GM18861 (cell line): ENCODE results near the gene CFAP46.

Source experiments
- ATAC-seq: cut with Tn5 transposase; IDR thresholded peaks from one replicate; pipeline ENCODE4 v1.9.1; 2021; ENCODE audit not compliant: unreplicated experiment

CFAP46 gene

DNA sequence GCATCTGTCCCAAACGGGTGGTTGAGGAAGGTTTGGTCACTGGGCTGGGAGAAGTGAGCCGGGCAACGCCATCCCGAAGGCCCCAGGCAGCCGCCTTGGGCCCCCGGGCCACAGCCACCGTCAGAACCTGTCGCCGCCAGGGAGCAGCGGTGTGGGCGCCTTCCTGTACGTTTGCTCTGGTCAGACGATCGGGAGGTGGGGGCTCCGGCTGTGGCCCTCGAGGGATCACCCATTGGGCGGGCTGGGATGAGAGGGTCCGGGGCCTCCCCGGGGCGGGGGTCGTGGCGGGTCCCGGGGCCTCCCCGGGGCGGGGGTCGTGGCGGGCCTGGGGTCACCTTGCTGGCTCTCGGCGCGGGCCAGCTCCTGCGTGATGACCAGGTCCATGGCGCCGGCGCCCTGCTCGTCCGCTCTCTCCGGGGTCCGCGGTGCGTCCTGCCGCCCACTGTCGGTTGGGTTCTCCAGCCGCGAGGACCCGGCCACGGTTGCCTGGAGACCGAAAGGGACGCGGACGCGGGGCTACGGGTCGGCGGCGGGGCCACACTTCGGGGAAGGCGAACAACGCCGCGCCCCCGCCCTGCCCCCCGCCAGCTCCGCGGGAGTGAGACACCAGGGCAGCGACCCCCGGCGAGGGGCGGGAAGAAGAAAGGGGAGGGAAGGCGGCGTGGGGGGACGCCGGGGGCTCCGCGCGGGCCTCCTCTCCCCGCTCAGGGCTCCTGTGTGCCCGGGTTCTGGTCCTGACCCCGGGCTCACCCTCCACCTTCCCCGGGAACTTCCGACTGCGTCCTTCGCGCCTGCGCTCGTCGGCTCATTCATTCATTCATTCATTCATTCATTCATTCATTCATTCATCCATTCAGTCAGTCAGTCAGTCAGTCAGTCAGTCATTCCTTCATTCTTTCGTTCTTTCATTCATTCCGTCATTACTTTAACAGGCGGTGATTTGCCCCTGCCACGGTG is at the start of gene CFAP46:
CFAP46 (minus strand) TSS at position 470 of the 957 bp plus-strand sequence; CDS start at position 384, 86 bp downstream.
- ATAC-seq = no peak

DNA sequence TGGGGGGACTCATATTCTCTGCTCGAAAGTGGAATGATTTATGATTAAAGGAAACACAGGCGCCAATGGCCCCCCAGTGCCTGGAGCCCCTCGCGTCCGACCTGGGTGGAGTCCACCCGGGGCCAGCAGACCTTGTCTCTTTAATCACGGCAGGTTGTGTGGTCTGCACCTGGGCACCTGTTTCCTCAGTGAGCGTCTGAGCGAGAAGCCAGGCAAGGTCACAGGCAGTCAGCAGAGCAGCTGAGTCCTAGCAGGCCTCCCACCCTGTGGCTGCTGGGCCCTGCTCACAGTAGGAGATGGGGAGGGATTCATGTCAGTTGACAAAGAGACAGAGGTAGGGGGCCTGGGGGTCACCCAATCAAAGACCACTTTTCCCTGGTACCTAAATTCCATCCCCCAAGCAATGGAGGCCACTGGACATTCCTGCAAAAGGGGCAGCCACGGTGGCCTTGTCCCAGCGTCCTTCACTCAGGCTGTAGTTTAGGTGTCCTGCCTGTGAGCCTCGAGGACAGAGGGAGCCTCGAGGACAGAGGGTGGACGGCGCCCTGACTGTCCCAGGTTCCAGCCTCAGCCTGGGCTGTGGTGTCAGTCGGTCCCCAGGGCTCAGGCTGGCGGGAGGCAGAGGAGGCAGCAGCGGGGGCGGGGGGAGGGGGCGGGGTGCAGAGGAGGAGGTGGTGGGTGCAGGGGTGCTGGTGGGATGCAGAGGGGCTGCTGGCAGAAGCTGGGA is 49.5 kb upstream of the CFAP46 start:
- no peak for ATAC-seq

DNA sequence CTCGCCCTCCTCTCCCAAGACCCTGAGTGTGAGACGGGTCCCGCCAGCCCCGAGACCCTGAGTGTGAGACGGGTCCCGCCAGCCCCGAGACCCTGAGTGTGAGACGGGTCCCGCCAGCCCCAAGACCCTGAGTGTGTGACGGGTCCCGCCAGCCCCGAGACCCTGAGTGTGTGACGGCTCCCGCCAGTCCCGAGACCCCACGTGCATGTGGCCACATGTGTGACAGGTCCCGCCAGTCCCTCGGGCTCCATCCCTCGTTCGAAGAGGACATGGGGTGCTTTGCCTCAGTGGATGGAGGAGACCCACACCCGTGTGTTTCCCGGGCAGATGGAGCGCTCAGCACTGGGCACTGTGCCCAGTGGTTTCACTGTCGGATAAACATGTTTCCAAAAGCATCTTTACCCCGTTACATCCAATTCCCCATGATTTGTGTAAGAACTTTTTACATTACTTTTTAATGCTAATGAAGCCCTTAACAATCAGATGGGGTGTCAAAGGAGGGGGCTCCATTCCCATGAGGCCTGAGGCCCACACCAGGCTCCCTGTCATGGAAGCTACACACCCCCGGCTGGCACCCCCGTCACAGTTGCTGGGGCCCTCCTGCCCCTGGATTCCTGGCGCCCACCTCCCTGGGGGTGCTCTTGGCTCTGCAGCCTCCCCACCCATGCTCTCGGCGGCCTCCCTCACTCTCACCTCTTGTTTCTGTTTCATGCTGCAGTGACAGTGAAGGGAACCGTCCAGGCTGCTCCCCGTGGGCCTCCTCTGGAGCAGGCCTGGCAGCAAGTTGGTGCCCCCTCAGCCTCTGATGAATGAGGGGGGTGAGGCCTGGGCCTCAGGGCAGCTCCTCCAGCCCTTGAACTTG is 48.5 kb upstream of the CFAP46 start:
- ATAC-seq = no peak

DNA sequence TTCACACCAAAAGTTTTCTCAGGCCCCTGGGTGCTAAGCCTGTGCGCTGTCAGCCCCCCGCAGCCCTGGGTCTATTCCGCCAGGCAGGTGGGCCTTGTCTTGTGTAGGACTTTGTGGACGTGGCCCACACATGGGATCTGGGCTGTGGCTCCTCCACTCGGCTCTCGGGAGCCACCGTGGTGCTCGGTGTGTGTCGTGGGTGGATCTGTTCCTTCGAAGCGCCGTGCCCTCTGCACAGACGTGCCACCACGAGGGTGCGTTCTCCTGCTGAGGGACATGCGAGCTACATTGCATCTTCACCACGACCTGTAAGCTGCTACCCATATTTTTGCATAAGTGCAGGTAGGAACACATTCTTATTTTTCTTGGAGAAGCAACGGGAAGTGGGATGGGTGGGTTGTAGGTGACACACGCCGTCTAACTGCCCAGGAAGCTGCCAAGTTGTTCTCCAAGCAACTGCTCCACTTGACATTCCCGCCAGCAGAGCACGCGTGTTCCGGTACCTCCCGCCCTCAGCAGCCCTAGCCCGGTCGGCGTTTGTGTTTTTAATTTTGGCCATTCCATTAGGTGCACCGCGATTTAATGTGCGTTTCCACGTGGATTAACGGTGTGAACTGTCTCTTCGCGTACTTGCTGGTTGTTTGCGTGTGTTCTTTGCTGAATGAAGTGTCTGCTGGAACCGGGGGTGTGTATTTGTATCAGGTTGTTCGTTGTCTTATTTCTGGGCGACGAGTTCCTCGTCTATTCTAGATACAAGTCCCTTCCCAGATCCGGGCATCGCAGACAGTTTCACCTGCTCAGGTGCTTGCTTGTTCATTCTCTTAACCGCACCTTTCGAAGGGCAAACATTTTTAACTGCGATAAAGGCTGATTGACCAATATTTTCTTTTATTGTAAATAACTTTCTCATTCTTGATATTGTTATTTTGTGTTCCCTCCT is 47.4 kb upstream of the CFAP46 start:
- no peak for ATAC-seq

DNA sequence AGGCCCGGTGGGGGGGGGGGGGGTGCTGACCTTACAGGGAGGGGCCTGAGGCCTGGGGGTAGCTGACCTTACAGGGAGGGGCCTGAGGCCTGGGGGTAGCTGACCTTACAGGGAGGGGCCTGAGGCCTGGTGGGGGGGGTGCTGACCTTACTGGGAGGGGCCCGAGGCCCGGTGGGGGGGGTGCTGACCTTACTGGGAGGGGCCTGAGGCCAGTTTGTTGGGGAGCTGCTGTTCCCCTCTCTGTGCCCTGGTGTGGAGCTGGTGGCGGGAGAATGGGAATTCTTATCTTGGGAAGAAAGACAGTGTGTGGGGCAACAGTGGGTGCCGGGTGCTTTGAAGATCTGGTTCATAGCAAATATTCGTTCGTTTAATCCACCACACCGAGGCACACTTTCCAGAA is 46.6 kb upstream of the CFAP46 start:
- no peak for ATAC-seq

DNA sequence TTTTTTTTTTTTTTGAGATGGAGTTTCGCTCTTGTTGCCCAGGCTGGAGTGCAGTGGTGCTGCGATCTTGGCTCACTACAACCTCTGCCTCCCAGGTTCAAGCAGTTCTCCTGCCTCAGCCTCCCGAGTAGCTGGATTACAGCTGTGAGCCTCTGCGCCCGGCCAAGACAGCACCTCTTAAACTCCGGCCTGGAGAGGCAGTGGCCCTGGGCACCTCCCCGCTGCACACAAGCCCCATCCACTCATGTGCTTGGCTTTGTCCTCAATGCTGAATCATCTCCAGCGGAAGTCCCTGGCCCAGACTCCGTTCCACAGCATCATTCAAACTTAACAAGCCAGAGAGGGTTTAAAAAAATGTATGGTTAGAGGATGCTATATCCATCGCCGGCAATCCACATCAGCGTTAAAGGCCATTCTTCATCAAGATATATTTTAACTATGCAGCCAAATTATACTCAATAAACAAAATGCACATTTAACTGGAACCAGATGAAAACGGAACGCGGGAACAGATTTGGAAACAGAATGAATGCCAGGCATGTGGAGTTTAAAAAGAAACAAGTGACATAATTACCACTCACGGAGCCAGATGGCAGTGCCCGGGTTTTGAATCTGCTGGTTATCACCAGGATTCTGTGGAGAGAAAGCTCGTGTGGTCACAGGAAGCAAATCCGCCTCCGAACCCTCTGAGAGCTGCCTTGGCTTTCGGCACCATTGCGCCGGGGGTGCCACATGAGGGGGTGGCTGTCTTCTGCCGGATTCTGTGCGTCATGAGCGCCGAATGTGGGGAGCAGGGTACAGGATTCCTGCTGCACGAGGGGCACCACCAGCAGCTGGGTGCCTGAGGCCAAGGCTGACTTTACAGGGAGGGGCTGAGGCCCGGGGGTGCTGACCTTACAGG is 45.6 kb upstream of the CFAP46 start:
- no peak for ATAC-seq

DNA sequence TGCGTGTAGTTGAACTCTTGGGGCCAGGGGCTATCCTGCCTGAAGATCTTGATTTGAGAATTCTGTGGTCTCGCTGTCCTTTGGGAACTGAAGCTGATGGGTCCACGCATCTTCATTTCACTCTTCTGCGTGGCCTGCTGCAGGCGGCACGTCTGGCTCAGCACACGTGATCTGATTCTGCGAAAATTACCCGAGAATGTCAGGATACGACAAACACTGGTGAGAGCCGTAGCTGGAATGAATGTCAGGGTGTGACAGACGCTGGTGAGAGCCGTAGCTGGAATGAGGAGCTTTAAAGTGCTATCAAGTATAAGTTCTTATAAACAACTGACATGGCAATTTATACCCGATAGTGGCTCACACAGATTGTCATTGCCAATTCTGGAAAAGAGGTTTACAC is 44.6 kb upstream of the CFAP46 start:
- ATAC-seq = no peak

DNA sequence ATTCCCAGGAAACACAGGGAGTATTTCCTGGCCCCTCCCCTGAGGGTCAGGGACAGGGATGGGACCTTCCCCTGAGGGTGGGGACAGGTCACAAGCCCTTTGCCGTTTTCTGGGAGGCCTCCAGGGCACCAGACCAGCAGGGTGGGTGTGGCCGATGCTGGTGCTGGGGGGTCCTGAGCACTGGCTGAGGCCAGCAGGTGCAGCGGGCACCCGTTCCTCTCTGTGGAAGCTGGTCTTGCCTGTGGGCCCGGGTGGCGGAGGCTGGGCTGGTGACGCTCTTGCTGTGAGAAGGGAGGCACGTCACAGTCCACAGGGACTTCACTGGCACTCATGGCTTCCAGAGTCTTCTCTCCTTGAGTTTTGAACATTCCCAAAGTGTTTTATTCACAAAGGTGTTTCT is 44.2 kb upstream of the CFAP46 start:
- ATAC-seq = no peak

DNA sequence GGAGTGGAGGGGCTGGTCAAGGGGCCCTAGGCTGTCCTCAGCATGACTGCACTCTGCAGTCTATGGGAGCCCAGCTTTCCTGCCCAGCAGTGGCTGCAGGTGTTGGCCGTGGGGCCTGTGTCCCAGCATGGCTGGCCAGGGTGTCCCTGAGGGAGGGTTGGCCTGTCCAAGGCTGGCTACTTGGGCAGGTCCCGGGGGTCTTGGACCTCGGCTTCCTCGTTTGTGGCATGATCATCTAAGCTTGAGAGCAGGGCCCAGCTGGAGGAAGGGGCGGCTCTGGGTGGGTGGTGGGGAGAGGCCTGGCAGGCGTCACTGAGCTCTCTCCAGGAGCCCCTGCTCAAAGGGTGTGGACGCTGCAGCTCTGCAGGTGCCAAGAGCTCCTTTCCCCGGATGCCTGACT is 43.7 kb upstream of the CFAP46 start:
- no peak for ATAC-seq

DNA sequence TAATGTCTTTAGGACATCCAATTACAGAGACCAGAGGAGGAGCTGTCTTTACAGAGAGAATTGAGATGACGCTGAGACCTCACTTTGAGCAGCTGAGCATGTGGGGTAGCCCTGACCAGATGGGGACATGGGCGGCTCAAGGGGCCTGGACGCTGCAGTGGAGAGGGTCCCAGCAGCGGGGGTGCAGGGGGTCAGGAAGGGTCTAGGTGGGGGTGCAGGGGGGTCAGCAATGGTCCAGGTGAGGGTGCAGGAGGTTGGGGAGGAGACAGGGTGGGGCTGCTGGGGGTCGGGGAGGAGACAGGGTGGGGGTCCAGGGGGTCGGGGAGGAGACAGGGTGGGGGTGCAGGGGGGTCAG is 43.2 kb upstream of the CFAP46 start:
- ATAC-seq = no peak

DNA sequence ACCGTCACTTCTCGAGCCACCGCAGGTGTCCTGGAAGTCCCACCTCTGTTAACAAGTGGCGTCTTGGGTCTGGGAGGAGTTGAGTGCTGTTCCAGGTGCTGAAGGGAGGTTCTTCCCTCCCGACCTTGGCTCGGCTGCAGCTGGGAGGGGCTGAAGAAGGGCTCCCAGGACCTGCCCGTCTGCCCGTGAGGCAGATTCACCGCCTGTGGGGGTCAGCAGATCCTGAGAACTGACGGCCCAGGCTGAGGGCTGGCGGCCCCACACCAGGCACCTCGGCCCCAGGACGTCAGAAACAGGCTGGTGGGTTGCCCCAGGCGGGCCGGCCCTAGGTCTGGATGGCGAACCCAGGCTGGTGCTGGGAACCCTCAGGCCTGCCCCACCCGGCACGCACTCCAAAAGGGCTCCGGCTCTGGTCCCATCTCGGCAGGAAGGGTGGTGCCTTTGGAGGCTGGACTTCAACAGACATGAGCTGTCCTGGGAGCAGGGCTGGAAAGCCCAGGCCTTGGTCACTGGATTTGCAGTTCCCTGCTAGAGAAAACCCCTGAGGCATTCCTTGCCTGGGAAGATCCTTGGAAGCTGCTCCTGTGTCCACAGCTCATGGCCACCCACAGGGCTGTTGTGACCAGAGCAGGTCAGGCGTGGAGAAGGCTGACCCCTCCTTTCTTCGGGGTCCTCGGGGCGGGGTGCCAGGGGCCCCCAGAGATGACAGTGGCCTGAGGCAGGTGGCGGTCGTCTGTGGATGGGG is 42.6 kb upstream of the CFAP46 start:
- ATAC-seq = no peak

DNA sequence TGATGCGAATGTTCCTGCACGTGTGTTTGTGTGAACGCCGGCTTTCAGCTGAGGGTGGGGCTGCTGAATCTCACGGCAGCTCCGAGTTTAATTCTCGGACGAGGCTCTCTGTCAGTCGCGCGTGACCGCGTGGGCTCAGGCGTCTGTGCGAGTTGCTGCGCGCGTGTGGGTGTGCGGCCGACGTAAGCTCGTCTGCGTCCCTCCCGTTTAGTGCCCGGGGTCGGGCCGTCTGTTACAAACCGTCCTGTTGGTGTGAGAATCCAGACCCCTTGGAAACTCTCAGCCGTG is 41.6 kb upstream of the CFAP46 start:
- no peak for ATAC-seq

DNA sequence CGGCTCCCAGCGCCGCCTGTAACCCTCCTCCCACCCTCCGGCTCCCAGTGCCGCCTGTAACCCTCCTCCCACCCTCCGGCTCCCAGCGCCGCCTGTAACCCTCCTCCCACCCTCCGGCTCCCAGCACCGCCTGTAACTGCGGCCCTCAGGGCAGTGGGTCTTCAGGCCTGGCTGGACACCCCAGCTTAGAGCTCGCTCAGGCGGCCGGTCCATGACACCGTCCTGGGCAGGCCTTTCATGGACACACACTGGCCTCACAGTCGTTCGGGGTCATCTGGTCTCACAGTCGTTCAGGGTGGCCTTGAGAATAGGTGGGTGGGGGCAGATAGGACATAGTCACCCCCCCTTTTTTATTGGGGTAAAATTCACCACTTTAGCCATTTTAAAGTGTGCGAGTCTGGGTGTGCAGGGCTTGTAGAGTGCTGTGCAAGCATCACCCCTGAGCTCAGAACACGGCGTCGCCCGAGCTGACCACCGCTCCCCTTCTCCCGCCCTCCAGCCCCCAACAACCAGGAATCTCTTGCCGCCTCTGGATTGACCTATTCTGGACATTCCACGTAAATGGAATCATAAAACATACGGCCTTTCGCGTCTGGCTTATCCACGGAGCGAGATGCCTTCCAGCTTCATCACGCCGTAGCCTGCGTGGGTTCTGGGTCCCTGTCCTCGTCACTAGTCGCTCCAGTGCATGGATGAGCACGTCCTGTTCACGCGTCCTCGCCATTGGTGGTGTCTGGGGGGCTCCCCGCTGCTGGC is 41.1 kb upstream of the CFAP46 start:
- ATAC-seq = no peak

DNA sequence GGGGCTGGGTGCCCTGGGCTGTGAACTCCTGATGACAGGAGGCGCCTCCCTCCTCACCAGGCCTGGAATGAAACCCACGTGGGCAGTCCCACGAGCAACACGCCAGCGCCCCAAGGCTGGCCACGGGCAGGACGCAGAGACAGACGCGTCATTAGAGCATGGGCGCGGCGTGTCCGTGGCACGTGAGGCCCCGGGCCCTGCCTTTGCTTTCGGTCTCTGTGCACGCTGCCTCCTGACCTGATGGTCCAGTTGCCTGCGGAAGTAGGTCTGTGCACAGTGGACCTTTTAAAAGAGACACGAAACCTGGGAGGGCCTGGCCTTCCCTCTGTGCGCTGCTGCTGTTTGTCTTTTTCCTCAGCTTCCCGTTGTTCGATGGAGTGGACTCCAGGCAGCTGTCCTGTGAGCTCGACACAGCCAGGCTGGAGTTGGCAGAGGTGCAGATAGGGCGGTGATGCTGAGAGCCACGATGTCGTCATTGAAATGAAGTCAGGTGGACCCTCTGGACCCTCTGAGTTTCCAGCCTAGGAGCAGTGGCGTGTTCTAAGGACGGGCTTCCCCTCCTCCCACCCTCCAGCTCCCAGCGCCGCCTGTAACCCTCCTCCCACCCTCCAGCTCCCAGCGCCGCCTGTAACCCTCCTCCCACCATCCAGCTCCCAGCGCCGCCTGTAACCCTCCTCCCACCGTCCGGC is 40.1 kb upstream of the CFAP46 start:
- ATAC-seq = no peak

DNA sequence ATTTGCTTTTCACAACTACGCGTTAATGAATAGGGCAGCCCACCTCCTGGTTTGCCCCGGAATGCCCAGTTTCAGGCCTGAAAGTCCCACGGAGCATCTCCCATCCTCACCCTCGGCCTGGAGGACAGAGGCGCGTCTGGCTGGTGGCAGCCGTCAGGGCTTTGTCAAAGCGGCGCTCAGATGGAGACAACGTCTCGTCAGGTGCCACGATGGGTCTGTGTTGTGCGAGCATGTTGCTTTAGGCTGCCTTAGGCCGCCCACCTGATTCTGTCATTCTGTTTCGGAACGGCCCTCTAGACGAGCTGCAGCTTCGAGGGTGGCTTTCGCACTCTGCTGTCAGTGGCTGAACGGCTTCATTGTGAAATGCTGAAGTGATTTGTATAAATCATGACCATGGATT is 39.4 kb upstream of the CFAP46 start:
- ATAC-seq = no peak

DNA sequence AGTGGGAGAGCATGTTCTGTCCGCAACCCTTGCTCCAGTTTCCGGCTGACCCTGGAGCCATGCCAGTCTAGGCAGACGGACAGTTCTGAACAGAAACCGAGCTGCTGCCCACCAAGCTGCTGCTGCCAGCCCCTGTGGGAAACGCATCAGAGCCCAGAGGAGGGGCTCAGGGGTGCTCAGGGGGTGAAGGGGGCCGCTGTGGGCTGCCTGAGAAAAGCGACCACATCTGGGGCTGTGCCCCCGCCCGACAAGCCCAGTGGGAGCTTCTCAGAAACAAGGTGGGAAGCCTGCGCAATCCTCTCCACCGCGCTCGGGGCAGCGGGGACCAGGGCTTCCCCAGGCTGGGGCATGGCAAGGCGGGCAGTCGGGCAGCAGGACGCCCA is 38.8 kb upstream of the CFAP46 start:
- ATAC-seq = no peak

DNA sequence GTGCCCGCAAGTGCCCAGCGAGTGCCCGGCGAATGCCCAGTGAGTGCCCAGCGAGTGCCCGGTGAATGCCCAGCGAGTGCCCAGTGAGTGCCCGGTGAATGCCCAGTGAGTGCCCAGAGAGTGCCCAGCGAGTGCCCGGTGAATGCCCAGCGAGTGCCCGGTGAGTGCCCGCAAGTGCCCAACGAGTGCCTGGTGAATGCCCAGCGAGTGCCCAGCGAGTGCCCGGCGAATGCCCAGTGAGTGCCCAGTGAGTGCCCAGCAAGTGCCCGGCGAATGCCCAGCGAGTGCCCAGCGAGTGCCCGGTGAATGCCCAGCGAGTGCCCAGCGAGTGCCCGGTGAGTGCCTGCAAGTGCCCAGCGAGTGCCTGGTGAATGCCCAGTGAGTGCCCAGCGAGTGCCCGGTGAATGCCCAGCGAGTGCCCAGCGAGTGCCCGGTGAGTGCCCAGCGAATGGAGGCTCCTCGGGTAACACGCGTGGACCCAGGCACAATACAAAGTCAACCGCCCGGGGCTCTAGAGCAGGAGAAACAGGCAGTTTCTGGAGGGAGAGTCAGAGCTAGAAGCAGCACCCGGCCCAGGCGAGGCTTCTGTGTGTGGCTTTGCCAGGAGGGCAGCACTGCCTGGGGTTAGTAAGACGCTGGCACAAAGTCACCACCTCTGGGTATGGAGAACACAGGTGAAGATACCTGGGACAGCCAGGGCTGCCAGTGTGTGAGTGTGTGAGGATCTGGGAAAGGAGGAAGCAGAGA is 38.2 kb upstream of the CFAP46 start:
- no peak for ATAC-seq
